GM12878 (cell line): ENCODE measurements around the gene RPLP1.

Experiments
- RBBP5 ChIP-seq: fragments of 200-600 bp; sonication (generic); conservative IDR thresholded peaks from 2 replicates; pipeline ENCODE4 v1.6.1; 2016
- TCF3 ChIP-seq: IDR thresholded peaks from 2 replicates; pipeline ENCODE4 v1.6.1; 2012; ENCODE audit warnings: low read depth, mild to moderate bottlenecking, low read length, borderline replicate concordance; ENCODE audit not compliant: insufficient read depth

DNA sequence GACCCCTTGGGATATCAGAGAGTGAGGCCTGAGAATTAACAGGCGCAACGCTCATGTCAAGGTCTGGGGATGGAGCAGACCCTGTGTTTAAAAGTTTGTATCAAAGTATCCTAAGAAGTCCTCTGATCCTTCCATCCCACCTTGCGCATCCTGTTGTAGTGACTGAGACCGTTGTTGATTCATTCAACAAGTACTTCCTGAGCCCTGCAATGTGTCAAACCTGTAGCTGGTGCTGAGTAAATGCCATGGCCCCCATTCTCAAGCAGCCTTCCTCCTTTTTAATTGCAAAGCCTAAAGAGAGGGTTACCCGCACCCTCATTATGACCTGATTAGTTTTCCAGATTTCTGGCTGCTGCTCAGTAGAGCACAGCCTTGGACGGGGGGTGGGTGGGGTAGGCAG is 46.4 kb downstream of the RPLP1 start:
- TF ChIP-seq TCF3 (no peak), RBBP5 (no peak)
